HG02759 (cell line): ENCODE data around the gene MROH2A.
"Not testable (repeated sequence)": the region's sequence is repeated elsewhere in the genome, so short reads cannot be mapped to it uniquely, and the experiment has no call there.

Experiments
- ATAC-seq: cut with Tn5 transposase; IDR thresholded peaks from one replicate; pipeline ENCODE4 v1.9.1; 2021; ENCODE audit warnings: mild to moderate bottlenecking, moderate library complexity; ENCODE audit not compliant: unreplicated experiment

MROH2A gene

GRCh38 chr2:233852056-233852455, 73.9 kb downstream of the MROH2A start:
- ATAC-seq = no peak

- ATAC-seq = no peak
Measured at GRCh38 chr2:233853353-233853752, 75.2 kb downstream of the MROH2A start.

- ATAC-seq = no peak
Measured at GRCh38 chr2:233853883-233854240, 75.7 kb downstream of the MROH2A start.

- ATAC-seq = peak; percentile 97
Measured at GRCh38 chr2:233854241-233854981, 76.3 kb downstream of the MROH2A start, which contains the start of gene HJURP. TSS of gene HJURP (minus strand) at chr2:233854535. CDS start at chr2:233854500, 35 bp downstream.

- ATAC-seq = no peak
Measured at GRCh38 chr2:233855345-233855744, 77.2 kb downstream of the MROH2A start.

GRCh38 chr2:233856184-233856583, 78.1 kb downstream of the MROH2A start:
- no peak for ATAC-seq

- ATAC-seq = no peak
Measured at GRCh38 chr2:233857511-233858141, 79.5 kb downstream of the MROH2A start.

- no peak for ATAC-seq
Measured at GRCh38 chr2:233858331-233858730, 80.2 kb downstream of the MROH2A start.

- no peak for ATAC-seq
Measured at GRCh38 chr2:233862261-233862768, 84.2 kb downstream of the MROH2A start.

GRCh38 chr2:233865838-233866237, 87.7 kb downstream of the MROH2A start:
- ATAC-seq = no peak

- ATAC-seq = no peak
Measured at GRCh38 chr2:233866479-233866878, 88.3 kb downstream of the MROH2A start.

- no peak for ATAC-seq
Measured at GRCh38 chr2:233867993-233868532, 89.9 kb downstream of the MROH2A start, which contains the start of gene MSL3B. TSS of gene MSL3B (minus strand) at chr2:233868386.

- no peak for ATAC-seq
Measured at GRCh38 chr2:233871432-233871831, 93.3 kb downstream of the MROH2A start.

- ATAC-seq = not testable (repeated sequence)
Measured at GRCh38 chr2:233872125-233872524, 94.0 kb downstream of the MROH2A start.

- ATAC-seq = no peak
Measured at GRCh38 chr2:233882353-233882752, 104.2 kb downstream of the MROH2A start.
